ENCODE data around the gene SF3B1.
"Not testable (repeated sequence)": the region's sequence is repeated elsewhere in the genome, so short reads cannot be mapped to it uniquely, and the experiment has no call there.

SF3B1 gene

GRCh38 chr2:197434541-197435513, at the start of gene SF3B1:
SF3B1 (minus strand) TSS chr2:197435028; CDS start chr2:197434999, 29 bp downstream.
- peak; percentile 92 for DNase-seq (ENCODE audit: low spot score)
- TF ChIP-seq CTCF (IDR thresholded peaks at IDR 0.05; ENCODE audit: extremely low read depth, missing control alignments): no peak

- DNase-seq (ENCODE audit: low spot score): not testable (repeated sequence)
Measured at GRCh38 chr2:197484248-197484647, 49.4 kb upstream of the SF3B1 start.

- no peak for DNase-seq (ENCODE audit: low spot score)
- no peak for TF ChIP-seq CTCF (IDR thresholded peaks at IDR 0.05; ENCODE audit: extremely low read depth, missing control alignments)
Measured at GRCh38 chr2:197480165-197481036, 45.6 kb upstream of the SF3B1 start.

GRCh38 chr2:197477797-197478196, 43.0 kb upstream of the SF3B1 start:
- no peak for DNase-seq (ENCODE audit: low spot score)
- no peak for TF ChIP-seq CTCF (IDR thresholded peaks at IDR 0.05; ENCODE audit: extremely low read depth, missing control alignments)

- no peak for DNase-seq (ENCODE audit: low spot score)
- TF ChIP-seq CTCF (IDR thresholded peaks at IDR 0.05; ENCODE audit: extremely low read depth, missing control alignments): no peak
Measured at GRCh38 chr2:197472166-197472565, 37.3 kb upstream of the SF3B1 start.

GRCh38 chr2:197464175-197464574, 29.3 kb upstream of the SF3B1 start:
- TF ChIP-seq CTCF (IDR thresholded peaks at IDR 0.05; ENCODE audit: extremely low read depth, missing control alignments): no peak
- no peak for DNase-seq (ENCODE audit: low spot score)

GRCh38 chr2:197461057-197461456, 26.2 kb upstream of the SF3B1 start:
- no peak for DNase-seq (ENCODE audit: low spot score)
- TF ChIP-seq CTCF (IDR thresholded peaks at IDR 0.05; ENCODE audit: extremely low read depth, missing control alignments): no peak

All from GM20000 (cell line).